ENCODE measurements around the gene MT1X. TPM values are rescaled to one million over a fixed set of nuclear protein-coding genes. Genes with fewer than 3 reads are reported as not detected.

The MT1X gene
- total and polyA plus RNA-seq, 2 experiments from 2014 or later, result 39.8 to 127 TPM

DNA sequence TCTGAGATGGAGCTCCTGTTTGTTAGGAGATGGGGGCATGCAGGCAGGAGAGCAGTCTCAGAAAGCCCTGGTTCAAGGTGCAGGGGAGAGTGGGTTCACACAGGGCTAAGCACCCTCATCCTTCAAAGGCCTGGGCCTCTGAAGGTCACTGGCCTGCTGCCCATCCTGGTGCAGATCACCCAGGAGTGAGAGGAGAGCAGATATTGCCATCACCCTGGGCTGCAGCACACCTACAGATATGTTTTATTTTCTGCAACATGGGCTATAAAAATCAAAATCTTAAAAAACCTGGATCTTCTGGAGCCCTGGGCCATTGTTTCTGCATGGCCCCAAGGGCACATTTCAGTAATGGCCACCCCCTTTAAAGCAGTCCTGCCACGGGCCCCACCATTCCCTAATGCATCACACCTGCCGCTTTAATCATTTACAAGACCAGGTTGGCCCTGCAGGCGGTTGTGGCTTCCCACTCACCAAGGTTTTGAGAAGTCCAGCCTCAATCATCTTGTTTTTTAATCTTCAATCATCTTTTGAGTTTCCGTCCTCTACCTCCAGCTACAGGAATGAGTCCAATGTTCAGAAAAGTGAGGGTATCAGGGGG is 27.3 kb downstream of the MT1X start:
- H3K27me3 ChIP-seq, result no peaks in the 10 kb centered on the region
- 69% methylated on average over 4 of the region's 4 CpGs for WGBS (ENCODE audit: low lambda C conversion rate, missing lambda C conversion rate)
- H3K4me1 ChIP-seq (ENCODE audit: insufficient read depth), result no peaks in the 10 kb centered on the region
- H4K20me1 ChIP-seq (ENCODE audit: insufficient read depth, poor library complexity, severe bottlenecking), result no peaks in the 10 kb centered on the region
- no peaks in the 10 kb centered on the region for H3K9me2 ChIP-seq (replicated peaks; ENCODE audit: insufficient read depth)
- TF ChIP-seq EZH2 (IDR thresholded peaks at IDR 0.05; ENCODE audit: borderline replicate concordance), result no peak
- no peak for TF ChIP-seq EZH2phosphoT487 (IDR thresholded peaks at IDR 0.05; ENCODE audit: low read depth, severe bottlenecking, unreplicated experiment)
- TF ChIP-seq, protein P1, sequence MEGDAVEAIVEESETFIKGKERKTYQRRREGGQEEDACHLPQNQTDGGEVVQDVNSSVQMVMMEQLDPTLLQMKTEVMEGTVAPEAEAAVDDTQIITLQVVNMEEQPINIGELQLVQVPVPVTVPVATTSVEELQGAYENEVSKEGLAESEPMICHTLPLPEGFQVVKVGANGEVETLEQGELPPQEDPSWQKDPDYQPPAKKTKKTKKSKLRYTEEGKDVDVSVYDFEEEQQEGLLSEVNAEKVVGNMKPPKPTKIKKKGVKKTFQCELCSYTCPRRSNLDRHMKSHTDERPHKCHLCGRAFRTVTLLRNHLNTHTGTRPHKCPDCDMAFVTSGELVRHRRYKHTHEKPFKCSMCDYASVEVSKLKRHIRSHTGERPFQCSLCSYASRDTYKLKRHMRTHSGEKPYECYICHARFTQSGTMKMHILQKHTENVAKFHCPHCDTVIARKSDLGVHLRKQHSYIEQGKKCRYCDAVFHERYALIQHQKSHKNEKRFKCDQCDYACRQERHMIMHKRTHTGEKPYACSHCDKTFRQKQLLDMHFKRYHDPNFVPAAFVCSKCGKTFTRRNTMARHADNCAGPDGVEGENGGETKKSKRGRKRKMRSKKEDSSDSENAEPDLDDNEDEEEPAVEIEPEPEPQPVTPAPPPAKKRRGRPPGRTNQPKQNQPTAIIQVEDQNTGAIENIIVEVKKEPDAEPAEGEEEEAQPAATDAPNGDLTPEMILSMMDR (IDR thresholded peaks at IDR 0.05; ENCODE audit: poor library complexity), result no peak
- DNase-seq (ENCODE audit: low spot score), result no peak
- H3K9me3 ChIP-seq (ENCODE audit: low read depth), result no peaks in the 10 kb centered on the region
- H3K79me2 ChIP-seq, result no peaks in the 10 kb centered on the region
- H3K4me2 ChIP-seq, result no peak overlapping the region
- H3K36me3 ChIP-seq (replicated peaks; ENCODE audit: insufficient read depth, low read depth), result no peaks in the 10 kb centered on the region
- H2AFZ ChIP-seq, result no peak overlapping the region
- H3K4me3 ChIP-seq, result no peak overlapping the region
- no peak overlapping the region for H3K27ac ChIP-seq

DNA sequence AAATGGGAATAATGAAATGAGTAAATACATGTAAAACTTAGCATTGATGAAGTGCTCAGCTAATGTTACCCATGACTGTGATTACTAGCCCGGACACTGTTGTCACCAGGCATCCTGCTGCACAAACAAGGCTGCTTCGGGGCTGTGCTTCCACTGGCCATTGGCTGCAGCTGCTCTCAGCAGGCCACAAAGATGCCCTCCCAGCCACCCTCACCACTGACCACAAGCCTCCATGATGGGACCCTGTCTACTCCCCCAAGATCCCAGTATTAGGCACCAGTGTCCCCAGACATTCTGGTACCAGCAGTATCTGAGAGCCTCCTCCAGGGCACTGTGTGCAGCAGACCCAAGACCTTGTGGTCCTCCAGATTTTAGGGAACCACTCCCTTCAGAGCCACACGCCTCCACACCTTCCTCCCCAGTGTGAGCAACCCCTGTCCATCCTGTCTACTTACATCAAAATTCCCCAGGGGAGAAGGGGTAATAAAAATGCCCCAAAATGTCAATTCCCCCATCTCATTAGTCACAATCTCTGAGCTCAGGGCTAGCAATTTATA is 28.0 kb downstream of the MT1X start:
- no peaks in the 10 kb centered on the region for H4K20me1 ChIP-seq (ENCODE audit: insufficient read depth, poor library complexity, severe bottlenecking)
- no peak for DNase-seq (ENCODE audit: low spot score)
- H3K4me2 ChIP-seq, result no peak overlapping the region
- H3K4me3 ChIP-seq, result no peak overlapping the region
- TF ChIP-seq, protein P1 (IDR thresholded peaks at IDR 0.05; ENCODE audit: poor library complexity), result no peak
- TF ChIP-seq EZH2 (IDR thresholded peaks at IDR 0.05; ENCODE audit: borderline replicate concordance) (no peak), EZH2phosphoT487 (IDR thresholded peaks at IDR 0.05; ENCODE audit: low read depth, severe bottlenecking, unreplicated experiment) (no peak)
- H3K9me2 ChIP-seq (replicated peaks; ENCODE audit: insufficient read depth), result no peaks in the 10 kb centered on the region
- 60% methylated on average over 3 of the region's 3 CpGs for WGBS (ENCODE audit: low lambda C conversion rate, missing lambda C conversion rate)
- H3K4me1 ChIP-seq (ENCODE audit: insufficient read depth), result no peaks in the 10 kb centered on the region
- H3K27ac ChIP-seq, result no peak overlapping the region
- no peak overlapping the region for H2AFZ ChIP-seq
- H3K36me3 ChIP-seq (replicated peaks; ENCODE audit: insufficient read depth, low read depth), result no peaks in the 10 kb centered on the region
- no peaks in the 10 kb centered on the region for H3K9me3 ChIP-seq (ENCODE audit: low read depth)
- H3K27me3 ChIP-seq, result no peaks in the 10 kb centered on the region
- H3K79me2 ChIP-seq, result no peaks in the 10 kb centered on the region

DNA sequence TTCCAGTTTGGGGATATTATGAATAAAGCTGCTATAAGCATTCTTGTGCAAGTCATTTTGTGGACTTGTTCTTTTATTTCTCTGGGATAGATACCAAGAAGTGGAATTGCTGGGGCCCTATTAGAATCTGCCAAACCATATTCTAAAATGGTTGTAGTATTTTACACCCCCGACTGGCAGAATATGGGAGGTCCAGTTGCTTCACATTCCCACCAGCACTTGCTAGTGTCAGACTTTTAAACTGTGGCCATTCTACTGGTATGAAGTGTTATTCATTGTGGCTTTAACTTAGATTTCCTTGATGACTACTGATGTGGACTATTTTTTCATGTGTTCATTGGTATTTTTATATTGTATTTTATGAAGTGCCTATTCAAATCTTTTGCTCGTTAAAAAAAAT is 29.6 kb downstream of the MT1X start:
- no peaks in the 10 kb centered on the region for H3K79me2 ChIP-seq
- H3K36me3 ChIP-seq (replicated peaks; ENCODE audit: insufficient read depth, low read depth), result no peaks in the 10 kb centered on the region
- H3K27me3 ChIP-seq, result no peaks in the 10 kb centered on the region
- H2AFZ ChIP-seq, result no peak overlapping the region
- DNase-seq (ENCODE audit: low spot score), result no peak
- no peaks in the 10 kb centered on the region for H4K20me1 ChIP-seq (ENCODE audit: insufficient read depth, poor library complexity, severe bottlenecking)
- H3K9me3 ChIP-seq (ENCODE audit: low read depth), result no peaks in the 10 kb centered on the region
- no peaks in the 10 kb centered on the region for H3K9me2 ChIP-seq (replicated peaks; ENCODE audit: insufficient read depth)
- H3K4me2 ChIP-seq, result no peak overlapping the region
- H3K4me3 ChIP-seq, result no peak overlapping the region
- no peak overlapping the region for H3K27ac ChIP-seq
- whole genome bisulfite sequencing (ENCODE audit: low lambda C conversion rate, missing lambda C conversion rate), result 90% methylated on average over 2 of the region's 2 CpGs
- H3K4me1 ChIP-seq (ENCODE audit: insufficient read depth), result no peaks in the 10 kb centered on the region
- TF ChIP-seq EZH2 (IDR thresholded peaks at IDR 0.05; ENCODE audit: borderline replicate concordance) (no peak), EZH2phosphoT487 (IDR thresholded peaks at IDR 0.05; ENCODE audit: low read depth, severe bottlenecking, unreplicated experiment) (no peak)
- TF ChIP-seq, protein P1 (IDR thresholded peaks at IDR 0.05; ENCODE audit: poor library complexity), result no peak

Measured in hepatocyte (in vitro differentiated cells).